Immature natural killer cell (primary cell): ENCODE measurements around the gene SOX14. TPM values are rescaled to one million over a fixed set of nuclear protein-coding genes. Genes with fewer than 3 reads are reported as not detected.

Experiments used
- DNase-seq, 3 donors: peaks; one replicate each; pipeline ENCODE4 v3.0.0; 2022; ENCODE audit warnings: mixed read lengths in 1 of 3
- H3K27ac Mint-ChIP-seq, 6 donors: one replicate each; pipeline ENCODE4 v1.8.0; 2020; ENCODE audit warnings: mixed read lengths in 6 of 6, mild to moderate bottlenecking in 5 of 6, inconsistent platforms in 4 of 6, moderate library complexity in 3 of 6
- H3K27me3 Mint-ChIP-seq, 3 donors: one replicate each; pipeline ENCODE4 v1.8.0; 2020 to 2021; ENCODE audit warnings: low read depth in 3 of 3, mild to moderate bottlenecking in 3 of 3, mixed read lengths in 3 of 3, moderate library complexity in 3 of 3, inconsistent platforms in 1 of 3
- H3K36me3 Mint-ChIP-seq, 3 donors: one replicate each; pipeline ENCODE4 v1.8.0; 2020; ENCODE audit warnings: mixed read lengths in 3 of 3, inconsistent platforms in 2 of 3, mild to moderate bottlenecking in 2 of 3
- H3K4me1 Mint-ChIP-seq, 2 donors: one replicate each; pipeline ENCODE4 v1.8.0; 2020; ENCODE audit warnings: inconsistent platforms in 2 of 2, mild to moderate bottlenecking in 2 of 2, mixed read lengths in 2 of 2, moderate library complexity in 1 of 2
- H3K4me3 Mint-ChIP-seq, 5 donors: one replicate each; pipeline ENCODE4 v1.8.0; 2020; ENCODE audit warnings: mild to moderate bottlenecking in 5 of 5, mixed read lengths in 5 of 5, inconsistent platforms in 3 of 5, moderate library complexity in 3 of 5
- H3K9me3 Mint-ChIP-seq, 6 donors: one replicate each; pipeline ENCODE4 v1.8.0; 2020; ENCODE audit warnings: mild to moderate bottlenecking in 6 of 6, mixed read lengths in 6 of 6, inconsistent platforms in 4 of 6, moderate library complexity in 3 of 6
- polyA plus RNA-seq, 3 donors: library from polyadenylated mRNA; unstranded; fragments of 300-500 nt; fragmentation: Illumina TruSeq; gene quantifications; one replicate each; pipeline ENCODE4 v1.2.3, GENCODE V29; 2021

The SOX14 gene
- polyA plus RNA-seq, 3 donors from 2014 or later: not detected

DNA sequence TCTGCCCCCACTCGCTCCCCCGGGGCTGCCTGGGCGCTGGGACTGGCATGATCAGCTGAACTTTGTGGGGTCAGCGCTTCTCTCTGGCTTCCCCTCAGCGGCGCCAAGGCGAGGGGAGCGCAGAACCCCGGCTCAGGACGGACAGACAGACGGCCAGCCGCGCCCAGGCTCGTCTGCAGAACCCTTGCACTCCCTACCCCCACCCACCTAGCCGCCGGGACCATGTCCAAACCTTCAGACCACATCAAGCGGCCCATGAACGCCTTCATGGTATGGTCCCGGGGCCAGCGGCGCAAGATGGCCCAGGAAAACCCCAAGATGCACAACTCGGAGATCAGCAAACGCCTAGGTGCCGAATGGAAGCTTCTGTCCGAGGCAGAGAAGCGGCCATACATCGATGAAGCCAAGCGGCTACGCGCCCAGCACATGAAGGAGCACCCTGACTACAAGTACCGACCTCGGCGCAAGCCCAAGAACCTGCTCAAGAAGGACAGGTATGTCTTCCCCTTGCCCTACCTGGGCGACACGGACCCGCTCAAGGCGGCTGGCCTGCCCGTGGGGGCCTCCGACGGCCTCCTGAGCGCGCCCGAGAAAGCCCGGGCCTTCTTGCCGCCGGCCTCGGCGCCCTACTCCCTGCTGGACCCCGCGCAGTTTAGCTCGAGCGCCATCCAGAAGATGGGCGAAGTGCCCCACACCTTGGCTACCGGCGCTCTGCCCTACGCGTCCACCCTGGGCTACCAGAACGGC lies 621 bp downstream of the SOX14 start:
- H3K36me3 Mint-ChIP-seq: peaks cover 0 to 3% (median 0%) of the 10 kb centered on the region in 3 donors
- no peak for DNase-seq
- peaks cover 0 to 23% (median 4%) of the 10 kb centered on the region in 6 donors for H3K9me3 Mint-ChIP-seq
- no peaks in the 10 kb centered on the region for H3K4me1 Mint-ChIP-seq
- H3K27me3 Mint-ChIP-seq: peaks cover 17 to 20% (median 19%) of the 10 kb centered on the region in 3 donors
- no peak overlapping the region for H3K4me3 Mint-ChIP-seq
- no peak overlapping the region for H3K27ac Mint-ChIP-seq

DNA sequence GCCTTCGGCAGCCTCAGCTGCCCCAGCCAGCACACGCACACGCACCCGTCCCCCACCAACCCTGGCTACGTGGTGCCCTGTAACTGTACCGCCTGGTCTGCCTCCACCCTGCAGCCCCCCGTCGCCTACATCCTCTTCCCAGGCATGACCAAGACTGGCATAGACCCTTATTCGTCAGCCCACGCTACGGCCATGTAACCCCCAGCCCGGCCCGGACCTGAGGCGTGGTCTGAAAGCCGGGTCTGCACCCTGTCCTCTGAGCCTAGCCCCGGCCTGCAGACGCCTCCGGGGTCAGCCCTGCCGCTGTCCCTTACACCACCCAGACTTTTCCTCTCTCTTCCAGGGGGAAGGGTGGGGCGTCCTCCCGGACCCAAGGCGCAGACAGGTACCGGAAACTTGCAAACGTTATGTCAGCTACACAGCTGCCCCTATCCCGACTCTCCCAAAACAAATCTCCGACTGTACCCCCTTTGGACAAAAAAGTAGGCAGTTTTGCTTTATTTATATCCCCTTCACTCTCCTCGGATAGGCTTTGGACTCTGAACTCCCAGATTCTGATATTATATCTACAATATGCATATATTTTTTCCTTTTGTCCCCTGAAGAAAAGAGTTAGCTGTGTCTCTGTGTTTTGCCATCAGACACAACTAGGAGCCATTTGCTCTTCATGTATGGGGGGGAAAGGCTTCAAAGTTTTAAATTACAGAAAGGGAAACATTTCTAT lies 1.4 kb downstream of the SOX14 start:
- Mint-ChIP-seq H3K27ac (no peak overlapping the region), H3K4me3 (no peak overlapping the region), H3K4me1 (no peaks in the 10 kb centered on the region), H3K36me3 (peaks cover 0 to 3% (median 0%) of the 10 kb centered on the region in 3 donors), H3K9me3 (peaks cover 0 to 23% (median 6%) of the 10 kb centered on the region in 6 donors), H3K27me3 (peaks cover 18 to 24% (median 23%) of the 10 kb centered on the region in 3 donors)
- no peak for DNase-seq

DNA sequence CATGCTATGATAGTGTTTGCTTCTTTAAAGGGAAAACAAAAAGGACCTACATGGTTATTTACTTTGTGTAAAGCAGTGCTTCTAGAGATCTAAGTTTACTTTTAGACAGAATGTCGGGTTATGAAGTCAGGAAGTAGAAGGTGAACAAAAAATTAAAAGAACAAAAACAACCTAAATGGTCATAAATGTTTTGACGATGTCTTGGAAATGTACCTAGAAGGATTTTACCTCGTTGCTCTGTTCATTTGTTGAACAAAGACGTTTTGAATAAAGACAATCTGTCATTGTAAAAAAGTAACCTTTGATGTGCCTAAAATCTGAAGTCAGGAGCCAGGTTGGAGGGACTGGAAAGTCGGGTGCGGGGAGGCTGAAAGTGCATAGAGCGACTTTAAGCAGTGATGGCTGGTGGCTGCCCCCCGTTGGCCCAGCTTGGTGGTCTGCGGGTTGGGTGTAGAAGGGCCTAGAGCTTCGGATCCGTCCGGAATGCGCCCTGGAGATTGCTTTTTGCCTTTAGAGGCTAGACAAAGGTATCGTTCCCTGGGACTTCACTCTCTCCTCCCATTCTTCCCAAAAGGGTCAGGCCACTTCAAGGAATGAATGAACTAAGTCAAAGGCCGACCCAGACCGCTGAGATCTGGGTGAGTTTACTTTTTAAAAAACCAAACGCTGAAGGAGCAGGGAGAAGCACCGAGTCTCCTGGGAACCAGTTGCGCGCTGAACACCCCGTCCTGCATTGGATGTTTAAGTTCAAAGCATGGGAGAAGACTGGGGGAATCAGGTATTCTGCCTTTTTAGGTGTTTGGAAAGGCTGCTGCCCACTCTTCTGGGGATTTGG lies 2.1 kb downstream of the SOX14 start:
- Mint-ChIP-seq H3K36me3 (peaks cover 0 to 3% (median 0%) of the 10 kb centered on the region in 3 donors), H3K27me3 (peaks cover 18 to 27% (median 19%) of the 10 kb centered on the region in 3 donors), H3K9me3 (peaks cover 0 to 16% (median 6%) of the 10 kb centered on the region in 6 donors), H3K4me1 (no peaks in the 10 kb centered on the region), H3K27ac (no peak overlapping the region), H3K4me3 (peak overlapping the region in 1 of 5 donors; percentile 42)
- no peak for DNase-seq

DNA sequence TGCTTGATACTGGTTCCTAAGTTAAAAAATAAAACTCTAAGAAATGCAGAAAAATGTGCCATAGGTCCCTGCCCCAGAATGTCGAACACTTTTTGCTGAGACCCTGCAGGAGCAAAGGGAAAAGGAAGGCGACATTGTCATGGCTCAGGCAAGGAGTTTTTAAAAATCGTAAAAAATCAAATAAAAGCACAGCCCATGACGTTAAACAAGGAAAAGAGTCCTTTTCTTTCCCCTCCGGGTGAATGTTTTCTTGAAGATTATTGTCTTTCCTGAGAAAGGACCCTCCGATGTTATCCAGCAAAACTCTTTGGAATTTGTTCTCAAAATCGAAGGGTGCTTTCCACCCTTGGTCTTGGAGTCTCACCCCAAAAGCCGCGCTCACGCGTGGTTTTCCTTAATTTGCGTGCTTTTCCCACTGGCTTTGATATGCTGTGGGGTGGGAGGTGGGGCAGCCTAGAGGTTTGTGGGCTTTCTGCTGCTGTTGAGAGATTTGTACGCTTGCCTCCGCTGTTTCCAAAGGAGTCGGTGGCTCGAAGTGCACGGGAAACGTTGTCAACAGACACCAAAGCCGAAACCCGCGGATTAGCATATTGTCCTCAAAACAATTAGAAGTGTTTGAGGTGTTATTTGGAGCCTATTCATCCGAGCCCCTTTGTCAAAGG lies 2.9 kb downstream of the SOX14 start:
- Mint-ChIP-seq H3K27me3 (peaks cover 22 to 29% (median 23%) of the 10 kb centered on the region in 3 donors), H3K36me3 (peaks cover 0 to 3% (median 0%) of the 10 kb centered on the region in 3 donors), H3K4me3 (no peak overlapping the region), H3K9me3 (peaks cover 0 to 16% (median 8%) of the 10 kb centered on the region in 6 donors), H3K4me1 (peaks cover 0 to 6% of the 10 kb centered on the region in 2 donors), H3K27ac (no peak overlapping the region)
- DNase-seq: no peak

DNA sequence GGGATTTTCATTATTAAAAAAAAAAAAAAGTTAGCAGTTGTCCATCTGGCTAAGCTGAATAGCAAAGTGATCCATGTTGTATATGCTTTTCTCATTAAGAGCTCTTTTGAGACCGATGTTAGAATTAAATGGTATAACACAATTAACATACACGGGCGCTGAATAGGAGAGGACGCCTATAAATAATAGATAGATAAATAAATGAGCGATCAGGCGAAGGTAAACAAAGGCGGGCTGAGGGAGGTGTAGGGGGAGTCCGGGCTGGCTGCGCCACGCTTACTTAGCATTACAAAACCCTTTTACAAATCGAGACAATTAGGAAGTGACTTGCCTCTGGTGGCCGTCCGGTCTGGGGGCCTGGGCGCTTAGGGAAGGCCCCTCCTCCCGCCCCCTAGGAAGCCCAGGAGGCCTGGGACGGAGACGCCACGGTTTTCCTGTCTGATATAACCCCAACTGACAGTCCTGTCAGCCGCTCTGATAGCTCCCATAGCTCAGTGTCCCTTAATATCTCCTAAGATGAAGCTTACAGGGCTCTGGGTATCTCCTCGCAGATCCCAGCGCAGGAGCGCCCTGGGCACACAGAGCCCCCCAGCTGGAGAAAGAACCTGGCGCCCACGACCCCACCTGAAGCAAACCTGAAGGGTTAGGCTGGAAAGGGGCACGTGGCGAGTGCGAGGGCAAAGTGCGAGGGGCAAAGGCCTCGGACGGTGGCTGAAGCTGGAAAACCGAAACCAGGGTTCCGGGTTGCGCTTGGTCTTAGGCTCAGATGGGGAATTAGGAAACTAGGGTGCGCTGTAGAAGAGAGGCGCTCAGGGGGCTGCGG lies 3.6 kb downstream of the SOX14 start:
- H3K4me1 Mint-ChIP-seq: peaks cover 0 to 6% of the 10 kb centered on the region in 2 donors
- peaks cover 0 to 3% (median 0%) of the 10 kb centered on the region in 3 donors for H3K36me3 Mint-ChIP-seq
- H3K9me3 Mint-ChIP-seq: peaks cover 3 to 22% (median 10%) of the 10 kb centered on the region in 6 donors
- no peak overlapping the region for H3K4me3 Mint-ChIP-seq
- peaks cover 28 to 34% (median 28%) of the 10 kb centered on the region in 3 donors for H3K27me3 Mint-ChIP-seq
- no peak overlapping the region for H3K27ac Mint-ChIP-seq
- DNase-seq: no peak

DNA sequence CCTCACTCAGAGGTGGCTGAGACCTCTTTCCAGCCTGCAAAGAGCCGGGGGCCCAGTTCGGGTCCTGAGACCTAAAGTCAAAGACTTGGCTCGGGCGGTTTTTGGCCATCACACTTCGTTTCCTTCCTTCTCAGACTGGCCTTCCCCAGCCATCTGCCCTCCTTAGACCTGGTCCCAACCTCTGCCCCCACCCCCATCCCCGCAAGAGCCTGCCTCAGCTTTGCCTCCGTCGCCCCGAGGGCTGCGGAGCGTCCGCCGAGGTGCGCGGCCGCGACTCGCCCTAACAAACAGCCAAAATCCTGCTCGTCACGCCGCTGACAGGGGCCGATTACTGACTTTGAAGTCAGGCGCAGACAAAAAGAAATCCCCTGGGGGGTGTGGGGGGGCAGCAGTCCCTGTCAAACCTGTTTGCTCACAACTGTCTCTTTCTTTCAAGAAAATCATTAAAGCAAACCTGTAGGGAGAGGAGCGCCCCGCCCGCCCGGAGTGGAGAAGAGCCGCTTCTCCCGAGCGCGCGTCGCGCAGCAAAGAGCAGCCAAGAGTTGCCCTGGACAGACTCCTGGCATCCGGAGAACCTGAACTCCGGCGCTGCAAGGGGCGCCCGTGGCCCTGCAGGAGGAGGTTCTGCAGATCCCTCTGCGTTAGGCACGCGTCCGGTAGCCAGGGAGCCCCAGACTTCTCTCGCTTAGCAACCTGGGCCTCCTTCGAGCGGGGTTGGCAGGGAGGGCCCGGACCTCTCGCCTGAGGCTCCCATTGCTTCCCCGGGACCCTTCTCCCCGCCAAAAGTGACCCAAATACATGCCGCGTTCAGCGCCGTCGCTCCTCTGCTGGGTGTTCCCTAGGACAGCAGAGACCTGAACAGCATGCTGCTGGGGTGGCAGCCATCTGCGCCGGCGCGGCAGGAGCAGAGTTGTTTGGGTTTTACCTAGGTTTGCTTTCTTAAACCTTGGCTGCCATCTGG lies 4.5 kb downstream of the SOX14 start:
- no peak for DNase-seq
- Mint-ChIP-seq H3K36me3 (peaks cover 0 to 3% (median 2%) of the 10 kb centered on the region in 3 donors), H3K4me3 (no peak overlapping the region), H3K27ac (no peak overlapping the region), H3K27me3 (peaks cover 28 to 41% (median 29%) of the 10 kb centered on the region in 3 donors), H3K4me1 (peaks cover 0 to 6% of the 10 kb centered on the region in 2 donors), H3K9me3 (peaks cover 3 to 30% (median 11%) of the 10 kb centered on the region in 6 donors)

DNA sequence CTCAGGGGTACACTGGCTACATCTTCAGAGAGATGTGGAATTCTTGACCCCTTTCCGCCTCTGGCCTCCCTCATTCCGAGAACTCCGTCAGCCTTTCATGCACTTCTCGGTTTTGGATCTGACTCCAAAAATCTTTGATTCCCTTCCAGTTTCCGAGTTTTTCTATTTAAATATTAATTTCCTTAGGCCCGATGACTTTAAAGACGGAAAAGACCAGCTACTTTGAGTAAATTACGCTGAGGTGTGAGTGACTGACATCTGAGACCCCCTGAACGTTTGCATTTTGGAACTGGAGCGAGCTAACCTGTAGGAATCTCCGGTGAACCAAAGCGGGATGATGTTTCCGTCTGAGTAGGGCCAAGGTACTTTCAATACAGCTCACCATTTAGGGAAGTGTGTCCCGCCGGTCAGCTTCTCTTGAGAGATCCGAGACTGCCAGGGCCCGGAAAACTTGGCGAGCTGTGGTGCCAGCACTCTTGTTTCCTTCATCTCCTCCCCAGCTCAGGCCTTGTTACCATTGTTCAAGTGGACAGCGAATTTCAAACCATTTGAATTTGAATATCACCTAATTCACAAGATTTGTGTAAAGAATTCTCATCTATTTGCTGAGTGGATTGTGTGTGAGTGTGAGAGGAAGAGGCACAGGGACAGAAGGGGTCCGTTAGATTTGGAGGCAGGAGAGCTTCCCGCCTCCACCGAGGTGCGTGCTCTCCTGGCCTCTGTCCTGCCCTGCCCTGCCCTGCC lies 5.4 kb downstream of the SOX14 start:
- H3K27ac Mint-ChIP-seq: no peak overlapping the region
- H3K27me3 Mint-ChIP-seq: peaks cover 28 to 40% (median 31%) of the 10 kb centered on the region in 3 donors
- peak overlapping the region in 1 of 5 donors; percentile 33 for H3K4me3 Mint-ChIP-seq
- no peak for DNase-seq
- peaks cover 0 to 3% (median 2%) of the 10 kb centered on the region in 3 donors for H3K36me3 Mint-ChIP-seq
- peaks cover 3 to 38% (median 13%) of the 10 kb centered on the region in 6 donors for H3K9me3 Mint-ChIP-seq
- peaks cover 0 to 6% of the 10 kb centered on the region in 2 donors for H3K4me1 Mint-ChIP-seq

DNA sequence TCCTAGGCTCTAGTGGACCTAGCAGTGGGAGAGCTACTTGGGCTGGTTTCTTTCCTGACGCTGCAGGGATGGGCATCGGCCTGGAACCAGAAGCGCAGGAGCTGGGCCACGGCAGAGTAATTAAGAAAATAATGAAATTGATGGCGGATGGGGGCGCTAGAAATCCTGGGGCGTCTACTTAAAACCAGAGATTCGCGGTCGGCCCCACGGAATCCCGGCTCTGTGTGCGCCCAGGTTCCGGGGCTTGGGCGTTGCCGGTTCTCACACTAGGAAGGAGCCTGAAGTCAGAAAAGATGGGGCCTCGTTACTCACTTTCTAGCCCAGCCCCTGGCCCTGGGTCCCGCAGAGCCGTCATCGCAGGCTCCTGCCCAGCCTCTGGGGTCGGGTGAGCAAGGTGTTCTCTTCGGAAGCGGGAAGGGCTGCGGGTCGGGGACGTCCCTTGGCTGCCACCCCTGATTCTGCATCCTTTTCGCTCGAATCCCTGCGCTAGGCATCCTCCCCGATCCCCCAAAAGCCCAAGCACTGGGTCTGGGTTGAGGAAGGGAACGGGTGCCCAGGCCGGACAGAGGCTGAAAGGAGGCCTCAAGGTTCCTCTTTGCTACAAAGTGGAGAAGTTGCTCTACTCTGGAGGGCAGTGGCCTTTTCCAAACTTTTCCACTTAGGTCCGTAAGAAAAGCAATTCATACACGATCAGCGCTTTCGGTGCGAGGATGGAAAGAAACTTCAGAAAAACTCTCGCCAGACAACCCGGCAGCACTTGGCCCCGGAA lies 6.1 kb downstream of the SOX14 start:
- H3K9me3 Mint-ChIP-seq: peaks cover 3 to 39% (median 13%) of the 10 kb centered on the region in 6 donors
- peak overlapping the region in 1 of 5 donors; percentile 33 for H3K4me3 Mint-ChIP-seq
- H3K36me3 Mint-ChIP-seq: peaks cover 0 to 3% (median 2%) of the 10 kb centered on the region in 3 donors

DNA sequence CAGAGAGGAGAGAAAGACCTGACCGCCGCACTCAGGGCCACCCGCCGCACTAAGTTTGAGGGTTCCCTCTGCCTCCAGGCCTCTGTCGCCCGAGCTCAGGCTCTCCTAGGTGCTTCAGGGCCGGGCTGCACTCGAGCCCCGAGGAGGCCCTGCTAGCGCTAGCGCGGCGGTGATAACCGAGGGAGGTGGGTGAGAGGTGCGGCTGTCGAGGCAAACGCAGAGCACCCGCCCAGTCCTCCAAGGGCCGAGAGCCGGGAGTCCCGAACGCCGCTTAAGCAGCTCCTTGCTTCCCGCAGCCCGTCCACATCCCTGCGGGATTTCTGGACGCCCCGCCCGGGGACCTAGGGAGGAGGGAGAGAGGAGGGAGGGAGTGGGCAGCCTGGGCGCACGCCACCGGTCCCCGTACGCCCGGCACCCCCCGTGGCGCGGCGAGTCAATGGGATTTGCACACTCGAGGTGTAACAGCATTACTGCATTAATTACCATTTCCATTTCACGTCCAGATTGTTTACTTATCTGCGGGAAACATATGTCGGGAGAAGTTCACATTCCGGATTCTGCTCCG lies 6.8 kb downstream of the SOX14 start:
- H3K4me1 Mint-ChIP-seq: peaks cover 0 to 6% of the 10 kb centered on the region in 2 donors
- peaks cover 26 to 43% (median 28%) of the 10 kb centered on the region in 3 donors for H3K27me3 Mint-ChIP-seq
- H3K36me3 Mint-ChIP-seq: peaks cover 0 to 3% (median 2%) of the 10 kb centered on the region in 3 donors
- H3K27ac Mint-ChIP-seq: no peak overlapping the region
- DNase-seq: no peak
- no peak overlapping the region for H3K4me3 Mint-ChIP-seq
- H3K9me3 Mint-ChIP-seq: peaks cover 3 to 39% (median 12%) of the 10 kb centered on the region in 6 donors

More for the DNA sequence above, 6.1 kb downstream of the SOX14 start:
- Mint-ChIP-seq H3K27ac (no peak overlapping the region), H3K27me3 (peaks cover 28 to 44% (median 30%) of the 10 kb centered on the region in 3 donors), H3K4me1 (peaks cover 0 to 6% of the 10 kb centered on the region in 2 donors)
- no peak for DNase-seq
